ENCODE data around the gene SPESP1.
"Not testable (repeated sequence)": the region's sequence is repeated elsewhere in the genome, so short reads cannot be mapped to it uniquely, and the experiment has no call there.

The SPESP1 gene

DNA sequence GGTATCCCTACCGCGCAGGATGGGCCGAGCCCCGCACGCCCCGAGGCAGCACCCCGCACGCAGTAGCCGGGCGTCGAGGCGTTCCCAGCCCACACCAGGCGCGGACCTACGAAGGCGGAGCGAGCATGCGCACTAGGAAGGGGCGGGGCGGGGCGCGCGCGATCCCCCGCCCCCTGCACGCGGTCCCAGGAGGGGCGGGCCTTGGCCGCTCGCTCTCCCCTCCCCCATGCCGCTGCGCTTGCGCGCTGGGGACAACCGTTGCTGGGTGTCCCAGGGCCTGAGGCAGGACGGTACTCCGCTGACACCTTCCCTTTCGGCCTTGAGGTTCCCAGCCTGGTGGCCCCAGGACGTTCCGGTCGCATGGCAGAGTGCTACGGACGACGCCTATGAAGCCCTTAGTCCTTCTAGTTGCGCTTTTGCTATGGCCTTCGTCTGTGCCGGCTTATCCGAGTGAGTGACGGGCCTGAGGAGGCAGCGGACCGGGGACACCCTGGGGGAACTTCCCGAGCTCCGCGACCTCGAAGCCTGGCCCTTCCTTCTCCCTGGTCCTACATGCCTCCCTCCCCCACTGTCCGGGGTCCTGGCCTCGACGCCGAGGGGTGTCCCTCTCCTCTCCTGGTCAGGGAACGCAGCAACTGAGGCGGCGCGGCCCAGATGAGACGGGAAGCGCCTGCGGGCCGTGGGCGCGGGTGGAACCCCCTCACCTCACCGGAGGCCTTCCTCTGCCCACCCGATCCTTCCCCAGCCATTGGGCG, at the start of gene SPESP1:
TSS of gene SPESP1 (plus strand) at position 258 of the 755 bp plus-strand sequence. CDS start at position 387, 129 bp downstream.
- DNase-seq = peak; percentile 41

GRCh38 chr15:68885070-68885469, 45.3 kb upstream of the SPESP1 start:
- no peak for DNase-seq

DNA sequence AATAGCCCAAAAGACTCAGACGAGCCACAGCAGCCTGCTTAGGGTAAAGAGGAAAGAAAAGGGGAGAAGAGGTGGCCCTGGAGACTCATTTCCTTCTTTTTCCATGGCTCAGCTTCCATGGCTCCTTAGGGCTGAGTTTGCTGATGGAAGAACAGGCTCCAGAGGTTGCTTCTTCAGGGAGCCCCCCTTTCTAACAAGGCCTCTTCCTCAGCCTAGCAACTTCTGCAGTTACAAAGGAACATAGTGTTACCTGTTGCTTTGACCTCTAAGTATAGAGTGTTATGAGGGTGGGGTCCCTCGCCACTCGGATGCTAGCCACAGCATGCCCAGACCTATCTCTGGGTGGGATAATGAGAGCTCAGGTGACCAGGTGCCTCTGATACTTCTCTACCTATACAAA, 43.2 kb upstream of the SPESP1 start:
- no peak for DNase-seq

GRCh38 chr15:68887819-68888218, 42.5 kb upstream of the SPESP1 start:
- DNase-seq = no peak

- no peak for DNase-seq
Measured at GRCh38 chr15:68888419-68888818, 41.9 kb upstream of the SPESP1 start.

DNA sequence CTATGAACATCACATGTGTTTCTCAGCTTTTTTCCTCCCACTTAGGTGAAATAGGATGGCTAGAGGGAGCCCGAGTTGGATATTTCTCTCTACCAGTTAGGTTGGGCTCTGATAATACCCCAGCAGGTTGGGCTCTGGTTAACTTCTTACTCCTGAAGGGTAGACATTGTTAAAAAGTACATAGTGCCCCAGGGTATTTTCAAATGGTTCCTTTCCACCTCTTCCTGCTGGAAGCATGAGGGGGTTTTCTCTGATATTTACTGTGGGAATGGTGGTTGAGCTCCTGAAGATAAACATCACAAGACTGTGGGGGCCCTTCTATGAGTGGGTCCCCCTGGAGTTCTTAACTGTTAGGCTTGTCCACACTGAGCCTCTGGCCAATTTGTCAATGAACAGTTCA, 36.1 kb upstream of the SPESP1 start:
- DNase-seq = no peak

DNA sequence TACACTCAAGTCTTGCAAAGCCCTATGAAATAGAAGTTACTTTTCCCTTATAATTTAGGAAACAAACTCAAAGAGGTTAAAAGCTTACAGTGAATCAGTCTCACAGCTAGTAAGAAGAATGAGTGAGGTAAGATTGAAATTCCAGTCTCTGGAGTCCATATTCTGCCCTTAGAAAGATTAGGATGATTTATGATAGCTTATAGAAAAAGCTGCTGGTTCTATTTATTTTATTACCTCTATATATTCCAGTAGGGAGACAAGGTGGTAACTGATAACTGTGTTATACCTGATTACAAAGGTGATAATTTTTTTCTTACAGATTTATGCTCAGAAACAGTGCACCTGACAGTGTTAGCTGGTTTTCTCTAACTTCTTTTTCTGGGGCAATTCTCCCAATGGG, 34.1 kb upstream of the SPESP1 start:
- no peak for DNase-seq

- no peak for DNase-seq
Measured at GRCh38 chr15:68897016-68897415, 33.3 kb upstream of the SPESP1 start.

GRCh38 chr15:68900027-68900426, 30.3 kb upstream of the SPESP1 start:
- no peak for DNase-seq

GRCh38 chr15:68907396-68907923, 22.9 kb upstream of the SPESP1 start:
- DNase-seq = no peak

DNA sequence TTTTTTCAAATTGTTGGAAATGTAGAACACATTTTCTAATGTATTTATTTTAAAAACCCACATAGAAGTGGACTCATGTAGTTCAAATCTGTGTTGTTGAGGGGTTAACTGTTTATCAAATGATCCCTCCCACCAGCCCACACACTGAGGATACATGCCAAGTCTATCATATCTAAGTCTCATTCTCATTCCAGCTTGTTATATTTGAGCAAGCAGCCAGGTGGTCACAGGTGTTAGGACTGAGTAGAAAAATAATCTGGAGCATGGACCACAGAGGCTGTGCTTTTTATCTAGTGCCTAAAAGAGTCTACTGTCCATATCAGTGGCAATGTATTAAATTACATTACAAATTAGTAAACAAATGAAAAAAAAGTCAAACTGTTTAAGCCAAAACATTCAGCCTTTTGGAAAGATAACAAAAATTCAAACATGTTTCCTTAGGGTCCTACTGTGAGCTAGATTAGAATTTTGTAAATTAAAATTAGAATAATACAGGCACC, 20.7 kb upstream of the SPESP1 start:
- no peak for DNase-seq

DNA sequence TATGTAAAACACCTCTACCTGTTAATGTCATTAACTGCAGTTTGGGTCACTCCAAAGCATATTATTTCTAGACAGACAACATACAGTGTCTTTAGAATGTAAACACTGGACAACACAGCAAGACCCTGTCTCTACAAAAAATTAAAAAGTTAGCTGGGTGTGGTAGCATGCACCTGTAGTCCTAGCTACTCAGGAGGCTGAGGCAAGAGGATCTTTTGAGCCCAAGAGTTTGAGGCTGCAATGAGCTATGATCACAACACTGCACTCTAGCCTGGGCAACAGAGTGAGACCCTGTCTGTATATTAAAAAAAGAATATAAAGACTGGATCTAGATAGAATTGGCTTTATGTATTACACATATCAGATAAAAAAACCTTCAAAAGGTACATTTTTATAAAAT, 20.0 kb upstream of the SPESP1 start:
- no peak for DNase-seq

GRCh38 chr15:68910816-68911215, 19.5 kb upstream of the SPESP1 start:
- no peak for DNase-seq

GRCh38 chr15:68921926-68922325, 8.4 kb upstream of the SPESP1 start:
- no peak for DNase-seq

GRCh38 chr15:68924866-68925560, 5.3 kb upstream of the SPESP1 start:
- peak; percentile 49 for DNase-seq

DNA sequence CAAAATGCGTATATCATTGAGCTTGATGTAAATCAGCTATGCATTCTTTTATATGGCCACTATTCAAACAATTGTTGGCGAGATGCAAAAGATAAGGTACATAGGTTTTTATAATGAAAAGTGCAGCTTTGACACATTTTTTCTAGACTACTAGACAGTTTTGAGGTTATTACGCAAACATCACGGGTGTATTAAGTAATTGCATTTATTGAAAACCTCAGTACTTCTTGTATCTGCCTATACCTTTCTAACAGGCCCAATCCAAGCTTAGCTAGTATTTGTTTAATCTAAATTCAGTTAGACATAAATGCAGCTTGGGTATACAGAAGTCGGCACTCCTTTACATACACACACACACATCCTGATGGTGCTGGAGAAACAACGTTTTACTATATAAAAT, 2.7 kb downstream of the SPESP1 start:
- no peak for DNase-seq

- DNase-seq = no peak
Measured at GRCh38 chr15:68934341-68934740, 4.0 kb downstream of the SPESP1 start.

DNA sequence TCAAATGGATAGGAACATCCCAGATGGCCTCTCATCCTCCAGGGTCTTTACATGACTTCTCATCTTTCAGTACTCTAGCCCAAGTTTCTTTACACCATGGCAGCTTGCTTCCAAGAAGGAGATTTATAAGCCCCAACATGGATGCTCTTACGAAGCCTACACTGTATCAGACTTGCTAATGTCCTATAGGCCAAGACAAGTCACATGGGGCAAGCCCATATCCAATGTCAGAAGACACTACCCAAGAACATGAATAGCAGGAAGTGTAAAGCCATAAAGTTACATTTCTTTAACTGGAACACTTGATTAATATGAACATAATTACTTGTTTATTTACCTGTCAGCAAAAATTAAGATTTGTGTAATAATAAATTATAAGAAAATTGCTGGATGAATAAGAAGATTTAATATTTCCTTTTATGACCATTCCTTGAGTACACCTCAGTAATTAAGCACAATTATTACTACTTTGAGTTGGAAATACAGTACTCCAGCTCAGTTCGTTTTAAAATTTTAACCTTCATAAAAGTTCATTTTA, 5.1 kb downstream of the SPESP1 start:
- DNase-seq = no peak

DNA sequence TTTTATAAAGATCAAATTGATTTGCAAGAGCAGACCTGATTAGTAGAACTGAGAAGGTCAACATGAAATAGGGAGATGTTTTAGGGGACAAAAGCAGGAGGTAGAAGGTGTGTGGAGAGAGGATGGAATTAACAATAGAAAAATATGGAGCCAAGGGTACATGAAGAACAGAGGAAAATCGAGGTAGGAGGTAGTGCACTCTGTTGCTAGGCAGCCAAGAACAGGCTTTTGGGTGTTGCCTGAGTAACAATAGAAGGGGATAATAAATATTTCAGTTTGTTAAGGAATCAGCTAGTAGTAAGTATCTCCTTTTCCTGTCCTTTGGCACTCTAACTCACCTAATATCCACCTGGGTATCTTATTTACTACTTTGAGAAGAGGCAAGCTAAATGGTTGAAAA, 9.2 kb downstream of the SPESP1 start:
- DNase-seq = no peak

DNA sequence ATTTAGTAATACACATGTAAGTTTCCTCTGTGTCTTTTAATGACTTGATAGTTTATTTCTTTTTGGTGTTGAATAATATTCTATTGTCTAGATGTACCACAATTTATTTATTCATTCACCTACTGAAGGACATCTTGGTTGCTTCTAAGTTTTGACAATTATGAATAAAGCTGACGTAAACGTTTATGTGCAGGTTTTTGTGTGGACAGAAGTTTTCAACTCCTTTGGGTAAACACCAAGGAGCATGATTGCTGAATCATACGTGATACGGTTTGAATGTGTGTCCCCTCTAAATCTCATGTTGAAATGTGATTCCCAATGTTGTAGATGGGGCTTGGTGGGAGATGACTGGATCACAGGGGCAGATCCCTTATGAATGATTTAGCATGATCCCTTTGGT, 21.5 kb downstream of the SPESP1 start:
- DNase-seq = no peak

DNA sequence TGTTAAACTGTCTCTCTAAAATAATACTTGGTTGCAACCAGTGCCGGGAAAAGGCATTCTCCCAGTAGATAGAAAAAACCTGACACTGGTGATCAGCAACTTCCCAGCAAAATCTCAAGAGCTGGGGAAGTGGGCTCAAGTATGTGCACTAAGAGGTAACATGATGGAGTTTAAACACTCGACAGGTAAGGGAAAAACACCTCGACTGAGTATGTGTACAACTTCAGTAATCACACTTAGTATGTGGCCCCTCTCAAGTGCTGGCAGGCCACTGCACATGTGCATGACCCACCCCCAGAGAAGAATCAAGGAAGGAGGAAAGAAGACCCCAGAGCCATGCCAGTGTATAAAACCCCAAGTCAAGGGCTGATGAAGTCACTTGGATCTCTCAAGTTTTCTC, 27.4 kb downstream of the SPESP1 start:
- no peak for DNase-seq

- DNase-seq = no peak
Measured at GRCh38 chr15:68958597-68958996, 28.3 kb downstream of the SPESP1 start.

DNA sequence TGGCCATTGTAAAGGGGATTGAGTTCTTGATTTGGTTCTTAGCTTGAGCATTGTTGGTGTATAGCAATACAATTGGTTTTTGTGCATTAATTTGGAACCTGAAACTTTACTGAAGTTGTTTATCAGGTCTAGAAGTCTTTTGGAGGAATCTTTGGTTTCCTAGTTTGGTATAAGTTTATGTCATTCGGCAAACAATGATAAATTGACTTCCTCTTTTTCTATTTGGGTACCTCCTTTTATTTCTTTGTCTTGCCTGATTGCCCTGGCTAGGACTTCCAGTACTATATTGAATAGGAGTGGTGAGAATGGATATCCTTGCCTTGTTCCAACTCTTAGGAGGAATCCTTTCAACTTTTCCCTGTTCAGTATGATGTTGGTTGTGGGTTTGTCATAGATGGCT, 32.1 kb downstream of the SPESP1 start:
- no peak for DNase-seq

- DNase-seq = not testable (repeated sequence)
Measured at GRCh38 chr15:68963719-68964118, 33.4 kb downstream of the SPESP1 start.
